NT2/D1 (cell line): ENCODE measurements around the gene ADCYAP1.

ENCODE experiments used
- SUZ12 ChIP-seq: IDR thresholded peaks from 2 replicates; pipeline ENCODE4 v1.6.1; 2011; ENCODE audit not compliant: insufficient read length, insufficient read depth; ENCODE audit errors: extremely low read depth
- YY1 ChIP-seq: IDR thresholded peaks from 2 replicates; pipeline ENCODE4 v1.6.1; 2011; ENCODE audit not compliant: insufficient read length, insufficient read depth
- ZNF274 ChIP-seq: IDR thresholded peaks from 2 replicates; pipeline ENCODE4 v1.6.1; 2011; ENCODE audit warnings: mild to moderate bottlenecking, low read depth, low read length

DNA sequence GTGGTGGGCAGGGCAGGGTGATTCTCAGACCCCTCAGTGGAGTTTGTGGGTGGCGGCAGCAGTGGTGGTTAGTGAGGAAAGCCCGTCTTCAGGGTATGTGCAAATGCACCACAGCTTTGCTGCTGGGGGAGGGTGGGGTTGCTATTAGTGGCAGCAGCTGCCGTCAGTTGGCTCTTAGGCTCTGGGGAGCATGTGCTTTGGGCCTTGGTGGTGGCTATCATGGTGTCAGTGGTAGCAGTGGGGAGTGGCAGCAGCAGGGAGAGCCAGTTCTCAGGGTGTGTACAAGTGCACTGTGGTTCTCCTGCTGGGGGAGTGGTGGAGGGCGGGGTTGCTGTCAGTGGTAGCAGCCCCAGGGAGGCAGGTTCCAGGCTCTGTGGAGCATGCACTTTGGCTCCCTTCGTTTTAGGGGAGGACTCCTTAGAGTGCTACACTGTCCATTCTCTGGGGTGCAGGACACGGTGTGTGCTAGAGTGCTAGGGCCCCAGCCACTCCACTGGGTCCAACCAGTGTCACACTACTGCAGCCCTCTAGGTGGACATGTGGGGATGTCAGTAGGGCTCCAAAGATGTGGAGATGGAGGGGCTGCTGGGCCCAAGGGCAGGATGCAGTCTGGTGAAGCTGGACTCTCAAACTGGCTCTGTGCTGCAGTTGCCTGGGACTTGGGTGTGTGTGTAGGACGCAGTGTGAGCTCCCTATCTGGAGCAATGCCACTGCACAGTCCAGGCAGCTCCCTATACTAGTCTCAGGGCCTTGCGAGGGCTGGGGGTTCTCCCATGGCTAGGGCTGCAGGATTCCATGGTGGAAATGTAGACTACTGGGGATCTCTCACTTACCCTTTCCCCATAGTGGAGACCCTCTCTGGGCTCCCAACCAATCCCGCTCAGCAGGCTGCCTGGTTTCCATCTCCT, 45.3 kb downstream of the ADCYAP1 start:
- TF ChIP-seq ZNF274 (no peak), YY1 (no peak), SUZ12 (no peak)
